Measurements from ENCODE around the gene TFF3.
A peak's percentile ranks its signal among the peaks of the same experiment; 100 is the strongest.

The TFF3 gene

DNA sequence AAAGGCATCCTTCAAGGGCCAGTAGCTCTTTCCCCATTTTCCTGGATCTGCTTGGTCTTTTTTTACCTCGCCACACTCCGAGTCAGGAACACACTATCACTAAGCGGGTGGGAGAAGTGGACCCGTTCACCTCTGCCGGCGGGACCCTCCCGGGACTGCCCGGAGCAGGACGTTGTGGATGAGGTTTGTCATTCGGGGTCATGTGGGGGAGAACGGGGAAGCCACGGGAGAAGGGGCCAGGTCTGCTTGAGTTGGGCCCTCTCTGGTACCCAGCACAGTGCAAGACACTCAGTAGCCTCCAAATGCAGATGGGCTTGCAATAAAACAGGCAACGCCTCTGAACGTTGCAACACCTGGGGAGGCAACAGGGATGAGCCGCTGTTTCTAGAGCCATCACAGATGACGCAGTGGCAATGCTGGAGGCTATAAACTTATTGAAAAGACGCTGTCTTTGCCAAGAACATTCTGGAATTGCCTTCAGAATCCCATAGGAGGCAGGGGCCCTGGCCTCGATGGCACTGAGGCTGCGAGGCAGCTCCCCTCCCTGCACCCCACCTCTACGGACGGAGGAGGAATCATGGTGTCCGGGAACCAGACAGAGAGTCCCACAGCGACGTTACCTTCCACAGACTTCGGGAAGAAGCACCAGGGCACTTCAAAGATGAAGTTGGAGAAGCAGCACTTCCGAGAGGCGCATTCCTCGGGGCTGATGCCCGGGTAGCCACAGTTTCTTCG, 31.8 kb upstream of the TFF3 start:
- no peak for TF ChIP-seq CTCF (conservative IDR thresholded peaks at IDR 0.05)

GRCh38 chr21:42346441-42346840, 31.2 kb upstream of the TFF3 start:
- TF ChIP-seq CTCF (conservative IDR thresholded peaks at IDR 0.05) = no peak
- H3K27ac ChIP-seq = no peak overlapping the region

More for the DNA sequence above, 31.8 kb upstream of the TFF3 start:
- H3K27ac ChIP-seq = no peak overlapping the region

- no peak for TF ChIP-seq CTCF (conservative IDR thresholded peaks at IDR 0.05)
- no peak overlapping the region for H3K27ac ChIP-seq
Observed at GRCh38 chr21:42344631-42345030, 29.4 kb upstream of the TFF3 start.

- no peak overlapping the region for H3K27ac ChIP-seq
- no peak for TF ChIP-seq CTCF (conservative IDR thresholded peaks at IDR 0.05)
Observed at GRCh38 chr21:42343963-42344510, 28.8 kb upstream of the TFF3 start.

DNA sequence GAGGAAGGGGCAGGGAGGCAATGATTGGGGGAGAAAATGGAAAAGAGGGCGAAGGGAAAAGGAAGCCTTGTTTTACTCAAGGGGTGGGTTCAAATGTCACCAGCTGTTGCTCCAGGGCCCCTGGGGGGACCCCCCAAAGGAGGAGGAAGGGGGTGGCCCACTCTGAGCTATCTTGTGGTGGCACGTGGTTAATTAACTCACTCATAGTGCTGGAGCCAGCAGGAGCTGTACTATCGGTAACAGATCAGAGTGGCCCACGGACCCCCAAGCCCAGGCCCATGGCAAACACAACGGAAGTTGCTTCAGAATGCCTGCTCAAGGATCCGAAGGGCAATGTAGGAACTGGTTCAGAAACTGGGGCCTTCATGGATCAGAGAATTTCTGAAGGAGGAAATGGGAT, 28.3 kb upstream of the TFF3 start:
- no peak for TF ChIP-seq CTCF (conservative IDR thresholded peaks at IDR 0.05)
- peak overlapping the region; percentile 21; the same call in 1 of the 2 replicates for H3K27ac ChIP-seq

GRCh38 chr21:42343101-42343500, 27.9 kb upstream of the TFF3 start:
- H3K27ac ChIP-seq = peak overlapping the region; percentile 21; the same call in 1 of the 2 replicates
- no peak for TF ChIP-seq CTCF (conservative IDR thresholded peaks at IDR 0.05)

- TF ChIP-seq CTCF (conservative IDR thresholded peaks at IDR 0.05) = no peak
- H3K27ac ChIP-seq = peak overlapping the region; percentile 41
Observed at GRCh38 chr21:42341776-42342542, 26.8 kb upstream of the TFF3 start.
